NCI-H510A treated with DMSO at 0.1 percent for 48 hours (cell line): ENCODE data around the gene LDB2.

Source experiments
- DNase-seq: peaks from one replicate; lab custom pipeline; 2025; lab: John Stamatoyannopoulos, UW

LDB2 gene

GRCh38 chr4:16757080-16757521, 141.3 kb downstream of the LDB2 start:
- DNase-seq = no peak

- DNase-seq = no peak
These were observed 144.3 kb downstream of the LDB2 start for GRCh38 chr4:16754104-16754503.

GRCh38 chr4:16752150-16752549, 146.3 kb downstream of the LDB2 start:
- DNase-seq = no peak

- no peak for DNase-seq
These were observed 147.4 kb downstream of the LDB2 start for GRCh38 chr4:16750882-16751642.

- DNase-seq = no peak
These were observed 148.2 kb downstream of the LDB2 start for GRCh38 chr4:16750216-16750615.

GRCh38 chr4:16745887-16746286, 152.6 kb downstream of the LDB2 start:
- no peak for DNase-seq

- no peak for DNase-seq
These were observed 153.3 kb downstream of the LDB2 start for GRCh38 chr4:16745009-16745635.

GRCh38 chr4:16741287-16741686, 157.2 kb downstream of the LDB2 start:
- DNase-seq = no peak

- no peak for DNase-seq
These were observed 158.3 kb downstream of the LDB2 start for GRCh38 chr4:16739997-16740624.

GRCh38 chr4:16738558-16738957, 159.9 kb downstream of the LDB2 start:
- no peak for DNase-seq

- no peak for DNase-seq
These were observed 164.9 kb downstream of the LDB2 start for GRCh38 chr4:16733509-16733908.

- DNase-seq = no peak
These were observed 165.7 kb downstream of the LDB2 start for GRCh38 chr4:16732741-16733140.

- no peak for DNase-seq
These were observed 166.6 kb downstream of the LDB2 start for GRCh38 chr4:16731776-16732380.

GRCh38 chr4:16730522-16731205, 167.8 kb downstream of the LDB2 start:
- DNase-seq = no peak

GRCh38 chr4:16729336-16729735, 169.1 kb downstream of the LDB2 start:
- no peak for DNase-seq

- DNase-seq = no peak
These were observed 169.6 kb downstream of the LDB2 start for GRCh38 chr4:16728849-16729248.

- no peak for DNase-seq
These were observed 170.3 kb downstream of the LDB2 start for GRCh38 chr4:16728111-16728510.

- no peak for DNase-seq
These were observed 171.2 kb downstream of the LDB2 start for GRCh38 chr4:16727218-16727617.

GRCh38 chr4:16726368-16727050, 171.9 kb downstream of the LDB2 start:
- no peak for DNase-seq

GRCh38 chr4:16725252-16725651, 173.2 kb downstream of the LDB2 start:
- no peak for DNase-seq

- no peak for DNase-seq
These were observed 176.0 kb downstream of the LDB2 start for GRCh38 chr4:16722416-16722815.
